Measurements from ENCODE around the gene ZNF775.

DNA sequence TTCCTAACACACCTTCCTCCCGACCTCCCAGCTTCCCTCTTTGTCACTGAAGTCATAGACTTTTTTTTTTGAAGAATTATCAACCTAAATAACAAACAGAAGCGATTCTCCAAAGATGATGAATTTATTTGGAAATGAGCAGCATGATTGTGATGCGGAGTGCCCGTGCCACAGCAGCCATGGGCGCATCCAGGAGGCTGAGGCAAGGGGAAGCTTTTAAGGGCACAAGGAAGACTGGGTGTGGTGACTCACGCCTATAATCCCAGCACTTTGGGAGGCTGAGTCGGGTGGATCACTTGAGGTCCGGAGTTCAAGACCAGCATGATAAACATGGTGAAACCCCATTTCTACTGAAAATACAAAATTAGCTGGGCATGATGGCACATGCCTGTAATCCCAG lies 55.1 kb downstream of the ZNF775 start:
- TF ChIP-seq, protein P1, sequence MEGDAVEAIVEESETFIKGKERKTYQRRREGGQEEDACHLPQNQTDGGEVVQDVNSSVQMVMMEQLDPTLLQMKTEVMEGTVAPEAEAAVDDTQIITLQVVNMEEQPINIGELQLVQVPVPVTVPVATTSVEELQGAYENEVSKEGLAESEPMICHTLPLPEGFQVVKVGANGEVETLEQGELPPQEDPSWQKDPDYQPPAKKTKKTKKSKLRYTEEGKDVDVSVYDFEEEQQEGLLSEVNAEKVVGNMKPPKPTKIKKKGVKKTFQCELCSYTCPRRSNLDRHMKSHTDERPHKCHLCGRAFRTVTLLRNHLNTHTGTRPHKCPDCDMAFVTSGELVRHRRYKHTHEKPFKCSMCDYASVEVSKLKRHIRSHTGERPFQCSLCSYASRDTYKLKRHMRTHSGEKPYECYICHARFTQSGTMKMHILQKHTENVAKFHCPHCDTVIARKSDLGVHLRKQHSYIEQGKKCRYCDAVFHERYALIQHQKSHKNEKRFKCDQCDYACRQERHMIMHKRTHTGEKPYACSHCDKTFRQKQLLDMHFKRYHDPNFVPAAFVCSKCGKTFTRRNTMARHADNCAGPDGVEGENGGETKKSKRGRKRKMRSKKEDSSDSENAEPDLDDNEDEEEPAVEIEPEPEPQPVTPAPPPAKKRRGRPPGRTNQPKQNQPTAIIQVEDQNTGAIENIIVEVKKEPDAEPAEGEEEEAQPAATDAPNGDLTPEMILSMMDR (optimal IDR thresholded peaks at IDR 0.05 in 1 of 3, IDR thresholded peaks at IDR 0.05 in 1 of 3, conservative IDR thresholded peaks at IDR 0.05 in 1 of 3; ENCODE audit: extremely low read depth in 1 of 3, insufficient read depth in 2 of 3, low read length in 3 of 3), result no peak
- TF ChIP-seq EZH2 (IDR thresholded peaks at IDR 0.05; ENCODE audit: low read length), result no peak

Data from keratinocyte (primary cell).